Germinal center (tissue), 1 donor: ENCODE measurements around the gene CNKSR1.
"Not testable (repeated sequence)": the region's sequence is repeated elsewhere in the genome, so short reads cannot be mapped to it uniquely, and the experiment has no call there.

Experiments used
- DNase-seq: peaks from one replicate; pipeline ENCODE4 v3.0.0; 2012; ENCODE audit warnings: mixed read lengths, low spot score

The CNKSR1 gene

DNA sequence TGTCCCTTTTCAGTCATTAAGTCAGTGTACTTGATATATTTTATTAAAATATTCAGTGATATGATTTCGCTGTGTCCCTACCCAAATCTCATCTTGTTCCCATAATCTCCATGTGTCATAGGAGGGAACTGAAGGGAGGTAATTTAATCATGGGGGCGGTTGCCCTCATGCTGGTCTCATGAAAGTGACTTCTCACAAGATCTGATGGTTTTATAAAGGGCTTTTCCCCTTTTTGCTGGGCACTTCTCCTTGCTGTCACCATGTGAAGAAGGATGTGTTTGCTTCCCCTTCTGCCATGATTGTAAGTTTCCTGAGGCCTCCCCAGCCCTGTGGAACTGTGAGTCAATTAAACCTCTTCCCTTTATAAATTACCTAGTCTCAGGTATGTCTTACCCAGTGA lies 53.4 kb downstream of the CNKSR1 start:
- not testable (repeated sequence) for DNase-seq

DNA sequence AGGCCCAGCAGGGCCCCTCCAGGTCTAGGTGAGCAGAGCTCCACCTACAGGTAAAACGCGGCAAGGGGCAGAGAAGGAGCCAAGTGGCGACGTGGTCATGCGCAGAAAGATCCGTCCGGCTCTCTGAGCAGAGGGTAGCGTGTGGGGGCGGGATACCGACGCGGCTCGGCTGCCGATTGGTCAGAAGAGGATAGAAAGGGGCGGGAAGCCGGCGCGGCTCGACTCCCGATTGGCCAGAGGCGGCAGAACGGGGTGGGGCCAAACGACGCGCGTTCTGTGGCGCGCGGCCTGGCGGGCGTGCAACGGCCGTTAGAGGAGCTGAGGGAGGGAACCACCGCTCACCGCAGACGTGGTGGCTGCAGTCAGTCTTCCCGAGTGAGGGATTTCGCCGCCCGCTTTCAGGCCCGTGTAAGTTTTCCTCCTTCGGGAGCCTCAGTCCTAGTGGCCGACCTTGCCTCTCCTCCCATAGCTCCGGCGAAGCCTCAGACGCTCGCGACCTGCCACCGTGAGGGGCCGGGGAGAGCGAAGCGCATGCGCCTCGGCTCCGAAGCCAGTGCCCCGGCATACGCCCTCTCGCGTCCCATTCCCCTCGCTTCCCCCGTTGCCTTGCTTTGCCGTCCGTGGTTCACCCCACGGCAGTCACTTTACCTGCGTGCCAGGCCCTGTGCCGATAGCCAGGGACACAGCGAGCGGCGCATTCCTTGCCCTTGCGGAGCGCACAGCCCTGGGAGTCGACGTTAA lies 56.8 kb downstream of the CNKSR1 start, which contains the start of gene CEP85:
Gene CEP85 (plus strand): TSS at position 298 of the 741 bp plus-strand sequence. CDS start 5,584 bp downstream, outside the sequence.
- DNase-seq = peak; percentile 100

DNA sequence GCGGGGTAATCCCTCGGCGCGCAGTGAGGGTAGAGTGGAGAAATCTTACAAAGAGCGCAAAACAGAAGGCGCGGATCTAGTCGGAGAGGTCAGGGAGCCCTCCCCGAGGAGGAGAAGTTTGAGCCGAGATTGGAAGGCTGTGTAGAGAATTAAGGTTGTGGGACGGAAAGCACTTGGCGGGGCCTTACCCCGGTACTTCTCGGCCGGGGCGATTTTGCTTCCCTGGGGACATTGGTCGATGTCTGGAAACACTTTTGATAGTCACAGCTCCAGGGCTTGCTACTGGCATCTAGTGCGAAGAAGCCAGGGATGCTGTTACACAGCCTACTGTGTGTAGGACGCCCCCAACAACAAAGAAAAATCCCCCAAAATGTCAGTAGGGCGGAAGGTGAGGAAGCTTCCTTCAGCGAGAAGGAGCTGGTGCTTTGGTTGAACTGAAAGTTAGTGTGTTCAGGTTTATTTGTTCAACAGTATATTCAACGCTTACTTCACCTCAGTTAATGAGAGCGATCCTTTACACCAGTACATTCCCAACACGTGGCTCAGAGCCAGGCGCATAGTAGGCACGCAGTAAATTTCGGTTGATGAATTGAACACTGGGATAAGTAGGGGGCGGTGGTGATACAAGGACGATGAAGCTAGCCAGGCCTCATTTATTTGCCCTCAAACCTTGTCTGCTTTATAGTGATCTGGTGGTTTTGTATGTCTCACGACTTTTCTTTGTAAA lies 57.5 kb downstream of the CNKSR1 start:
- DNase-seq = peak; percentile 30

DNA sequence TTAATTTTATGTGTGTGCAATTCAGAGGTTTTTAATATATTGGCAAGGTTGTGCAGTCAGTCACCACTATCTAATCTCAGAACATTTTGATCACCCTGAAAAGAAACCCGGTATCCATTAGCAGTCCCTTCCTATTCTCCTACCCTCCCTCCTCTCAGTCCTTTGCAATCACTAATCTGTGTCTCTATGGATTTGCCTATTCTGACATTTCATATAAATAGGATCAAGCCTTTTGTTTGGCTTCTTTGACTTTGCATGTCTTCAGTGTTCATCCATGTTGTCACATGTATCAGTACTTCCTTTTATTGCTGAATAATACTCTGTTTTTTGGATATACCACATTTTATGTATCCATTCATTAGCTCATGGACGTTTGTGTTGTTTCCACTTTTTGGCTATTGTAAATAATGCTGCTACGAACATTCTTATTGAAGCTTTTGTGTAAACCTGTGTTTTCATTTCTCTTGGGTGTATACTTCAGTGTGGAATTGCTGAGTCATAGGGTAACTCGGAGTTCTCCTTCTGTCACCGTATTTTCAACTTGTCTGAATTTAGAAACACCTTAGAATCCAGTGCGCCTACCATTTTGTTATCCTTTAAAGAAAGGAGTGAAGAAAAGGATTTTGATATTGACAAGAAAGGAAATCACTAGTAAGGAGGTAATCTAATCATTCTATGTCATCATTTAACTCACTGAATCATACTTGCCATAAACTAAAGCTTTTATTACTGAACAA lies 60.1 kb downstream of the CNKSR1 start:
- no peak for DNase-seq
